MM.1S (cell line): ENCODE data around the gene CPB2.

Experiments
- DNase-seq: peaks from one replicate; pipeline ENCODE4 v3.0.0-alpha.2; 2015
- H2AFZ ChIP-seq: fragments of 300-600 bp; sonication (generic); 2 replicates; pipeline ENCODE4 v1.6.0; 2016; ENCODE audit warnings: antibody characterized with exemption, low read length
- H3F3A ChIP-seq: fragments of 300-600 bp; sonication (generic); 2 replicates; pipeline ENCODE4 v1.6.1; 2016; ENCODE audit warnings: mild to moderate bottlenecking, antibody characterized with exemption, low read length, moderate library complexity, mixed read lengths; ENCODE audit not compliant: insufficient read depth
- H3K27ac ChIP-seq: fragments of 300-600 bp; sonication (generic); 2 replicates; pipeline ENCODE4 v1.5.1; 2016; ENCODE audit warnings: mild to moderate bottlenecking, low read length
- H3K27me3 ChIP-seq: fragments of 300-600 bp; sonication (generic); replicated peaks from 2 replicates; pipeline ENCODE4 v1.6.0; 2016; ENCODE audit warnings: low read length; ENCODE audit not compliant: insufficient read depth
- H3K36me3 ChIP-seq: fragments of 300-600 bp; sonication (generic); replicated peaks from 2 replicates; pipeline ENCODE4 v1.6.1; 2016; ENCODE audit warnings: mild to moderate bottlenecking, low read length, mixed read lengths; ENCODE audit not compliant: insufficient read depth
- H3K4me1 ChIP-seq: fragments of 300-600 bp; sonication (generic); 2 replicates; pipeline ENCODE4 v1.6.1; 2016; ENCODE audit warnings: low read length, mixed read lengths
- H3K4me2 ChIP-seq: fragments of 300-600 bp; sonication (generic); 2 replicates; pipeline ENCODE4 v1.6.0; 2016; ENCODE audit warnings: low read depth, low read length
- H3K4me3 ChIP-seq: fragments of 300-600 bp; sonication (generic); 2 replicates; pipeline ENCODE4 v1.5.1; 2016; ENCODE audit warnings: low read length, mixed read lengths
- H3K79me2 ChIP-seq: fragments of 300-600 bp; sonication (generic); 2 replicates; pipeline ENCODE4 v1.6.1; 2016; ENCODE audit warnings: mixed run types, low read length, mixed read lengths
- H3K9ac ChIP-seq: fragments of 300-600 bp; sonication (generic); 2 replicates; pipeline ENCODE4 v1.6.1; 2016; ENCODE audit warnings: low read length, mixed read lengths
- H3K9me2 ChIP-seq: fragments of 300-600 bp; sonication (generic); replicated peaks from 2 replicates; pipeline ENCODE4 v1.6.1; 2016; ENCODE audit warnings: mild to moderate bottlenecking, low read length, mixed read lengths; ENCODE audit not compliant: insufficient read depth
- H3K9me3 ChIP-seq: fragments of 300-600 bp; sonication (generic); replicated peaks from 2 replicates; pipeline ENCODE4 v1.6.1; 2016; ENCODE audit warnings: mild to moderate bottlenecking, low read length, mixed read lengths; ENCODE audit not compliant: insufficient read depth
- H4K20me1 ChIP-seq: fragments of 300-600 bp; sonication (generic); 2 replicates; pipeline ENCODE4 v1.6.1; 2016; ENCODE audit warnings: mild to moderate bottlenecking, low read length, moderate library complexity, mixed read lengths; ENCODE audit not compliant: insufficient read depth
- EZH2 ChIP-seq: fragments of 300-600 bp; sonication (generic); optimal IDR thresholded peaks from 2 replicates; pipeline ENCODE3; 2017; ENCODE audit warnings: low read depth, mild to moderate bottlenecking, antibody characterized with exemption, low read length, mixed read lengths
- EZH2phosphoT487 ChIP-seq: fragments of 300-600 bp; sonication (generic); IDR thresholded peaks from 2 replicates; pipeline ENCODE4 v1.6.1; 2018; ENCODE audit warnings: antibody characterized with exemption, low read length
- TF ChIP-seq, protein P1 (sequence below): fragments of 300-600 bp; sonication (generic); IDR thresholded peaks from 2 replicates; pipeline ENCODE4 v1.5.1; 2016; ENCODE audit warnings: antibody characterized with exemption, low read length, mixed read lengths

The CPB2 gene

DNA sequence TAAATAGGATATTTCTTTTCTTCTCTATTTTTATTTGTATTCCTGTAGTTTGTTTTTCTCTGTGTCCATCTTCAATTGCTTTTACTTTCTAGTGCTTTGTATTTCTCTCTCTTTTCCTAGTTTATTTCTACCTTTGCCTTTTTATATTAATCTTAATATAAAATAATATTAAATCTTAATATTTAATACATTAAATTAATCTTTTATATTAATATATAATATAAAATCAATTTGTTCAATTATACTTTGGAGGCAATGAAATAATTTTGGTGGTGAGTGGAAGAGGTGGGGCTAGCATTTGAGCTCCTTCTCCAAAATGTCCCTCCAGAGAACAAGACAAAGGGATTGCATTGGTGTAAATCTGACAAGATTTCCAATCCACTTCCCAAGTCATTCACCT lies 6.3 kb upstream of the CPB2 start:
- Histone ChIP-seq H3K9ac (no peak overlapping the region), H3K4me1 (no peaks in the 10 kb centered on the region), H3K27me3 (no peaks in the 10 kb centered on the region), H3K36me3 (no peaks in the 10 kb centered on the region), H3K79me2 (no peaks in the 10 kb centered on the region), H3K27ac (no peak overlapping the region), H2AFZ (no peak overlapping the region), H3K9me3 (no peaks in the 10 kb centered on the region), H4K20me1 (no peaks in the 10 kb centered on the region), H3K9me2 (no peaks in the 10 kb centered on the region), H3K4me2 (no peak overlapping the region), H3K4me3 (no peak overlapping the region), H3F3A (no peaks in the 10 kb centered on the region)
- TF ChIP-seq EZH2phosphoT487 (no peak), EZH2 (no peak)
- TF ChIP-seq, protein P1, sequence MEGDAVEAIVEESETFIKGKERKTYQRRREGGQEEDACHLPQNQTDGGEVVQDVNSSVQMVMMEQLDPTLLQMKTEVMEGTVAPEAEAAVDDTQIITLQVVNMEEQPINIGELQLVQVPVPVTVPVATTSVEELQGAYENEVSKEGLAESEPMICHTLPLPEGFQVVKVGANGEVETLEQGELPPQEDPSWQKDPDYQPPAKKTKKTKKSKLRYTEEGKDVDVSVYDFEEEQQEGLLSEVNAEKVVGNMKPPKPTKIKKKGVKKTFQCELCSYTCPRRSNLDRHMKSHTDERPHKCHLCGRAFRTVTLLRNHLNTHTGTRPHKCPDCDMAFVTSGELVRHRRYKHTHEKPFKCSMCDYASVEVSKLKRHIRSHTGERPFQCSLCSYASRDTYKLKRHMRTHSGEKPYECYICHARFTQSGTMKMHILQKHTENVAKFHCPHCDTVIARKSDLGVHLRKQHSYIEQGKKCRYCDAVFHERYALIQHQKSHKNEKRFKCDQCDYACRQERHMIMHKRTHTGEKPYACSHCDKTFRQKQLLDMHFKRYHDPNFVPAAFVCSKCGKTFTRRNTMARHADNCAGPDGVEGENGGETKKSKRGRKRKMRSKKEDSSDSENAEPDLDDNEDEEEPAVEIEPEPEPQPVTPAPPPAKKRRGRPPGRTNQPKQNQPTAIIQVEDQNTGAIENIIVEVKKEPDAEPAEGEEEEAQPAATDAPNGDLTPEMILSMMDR, result no peak
- DNase-seq, result no peak

DNA sequence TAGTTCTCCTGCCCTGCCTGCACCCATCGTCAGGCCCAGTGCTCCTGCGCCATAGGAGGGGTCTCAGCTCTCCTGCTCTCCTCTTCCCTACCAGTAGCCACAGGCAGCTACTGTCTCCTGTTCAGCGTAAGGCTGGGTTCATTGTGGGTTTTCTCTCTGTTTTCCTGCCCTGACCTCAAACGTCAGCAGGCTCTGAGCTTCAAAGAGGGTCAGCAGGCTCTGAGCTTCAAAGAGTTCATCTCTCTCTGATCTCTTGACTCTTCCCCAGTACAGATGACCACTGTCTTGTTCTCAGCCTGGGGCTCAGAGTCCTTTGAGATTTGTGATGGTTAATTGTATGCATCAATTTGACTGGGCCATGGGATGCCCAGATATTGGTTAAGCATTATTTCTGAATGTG lies 4.6 kb upstream of the CPB2 start:
- Histone ChIP-seq H3F3A (no peaks in the 10 kb centered on the region), H3K36me3 (no peaks in the 10 kb centered on the region), H2AFZ (no peak overlapping the region), H3K4me3 (no peak overlapping the region), H3K27ac (no peak overlapping the region), H3K27me3 (no peaks in the 10 kb centered on the region), H4K20me1 (no peaks in the 10 kb centered on the region), H3K9me2 (no peaks in the 10 kb centered on the region), H3K9me3 (no peaks in the 10 kb centered on the region), H3K79me2 (no peaks in the 10 kb centered on the region), H3K4me2 (no peak overlapping the region), H3K9ac (no peak overlapping the region), H3K4me1 (no peaks in the 10 kb centered on the region)
- DNase-seq, result no peak
- TF ChIP-seq EZH2phosphoT487, result no peak
- TF ChIP-seq, protein P1, result no peak
- TF ChIP-seq EZH2, result no peak

DNA sequence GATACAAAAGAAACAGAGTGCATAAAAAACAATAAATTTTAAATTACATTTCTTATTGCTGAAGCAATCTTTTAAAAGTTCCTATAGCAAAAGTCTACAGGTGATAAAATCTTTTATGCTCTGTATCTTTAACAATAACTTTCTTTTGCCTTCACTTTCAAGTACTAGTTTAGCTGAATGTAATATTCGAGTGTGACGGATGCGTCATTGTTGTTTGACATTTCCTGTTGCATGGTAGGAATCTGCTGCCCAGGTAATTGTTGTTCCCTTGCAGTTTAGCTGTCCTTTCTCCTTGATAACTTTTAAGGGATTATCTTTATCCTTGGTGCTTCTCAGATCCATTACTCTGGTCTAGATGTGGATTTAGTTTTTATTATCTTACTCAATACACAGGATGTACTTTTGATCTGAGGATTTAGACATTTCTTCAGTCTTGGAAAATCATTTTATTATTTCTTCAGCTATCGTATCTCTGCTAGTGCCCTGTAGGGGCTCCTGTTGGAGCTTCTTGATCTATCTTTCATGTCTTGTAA lies 2.1 kb upstream of the CPB2 start:
- Histone ChIP-seq H3K36me3 (no peaks in the 10 kb centered on the region), H3K4me1 (no peaks in the 10 kb centered on the region), H3K79me2 (no peaks in the 10 kb centered on the region), H3K27ac (no peak overlapping the region), H3K9me3 (no peaks in the 10 kb centered on the region), H3K9me2 (no peaks in the 10 kb centered on the region), H3K4me3 (no peak overlapping the region), H3F3A (no peaks in the 10 kb centered on the region), H3K27me3 (no peaks in the 10 kb centered on the region), H3K4me2 (no peak overlapping the region), H2AFZ (no peak overlapping the region), H4K20me1 (no peaks in the 10 kb centered on the region), H3K9ac (no peak overlapping the region)
- TF ChIP-seq EZH2phosphoT487, result no peak
- TF ChIP-seq, protein P1, result no peak
- TF ChIP-seq EZH2, result no peak
- no peak for DNase-seq
